Left lung (tissue), 10 donors: ENCODE measurements around the gene MYT1. TPM values are rescaled to one million over a fixed set of nuclear protein-coding genes. Genes with fewer than 3 reads are reported as not detected.

Source experiments
- ATAC-seq: fragments of 200-7000 bp; cut with Tn5 transposase; one replicate; pipeline ENCODE4 v1.9.1; 2020; ENCODE audit warnings: moderate library complexity
- DNase-seq, 4 donors: peaks; one replicate each; pipeline ENCODE4 v3.0.0-alpha.2; 2013 to 2020
- H3K27ac ChIP-seq, 2 donors: fragments of 200-600 bp; sonication (generic) in 1 of 2; one replicate each; pipeline versions ENCODE4 v1.5.0 to v1.8.0; 2020 to 2021
- H3K27me3 ChIP-seq, 2 donors: fragments of 200-600 bp; sonication (generic) in 1 of 2; one replicate each; pipeline versions ENCODE4 v1.5.0 to v1.8.0; 2020 to 2021
- H3K36me3 ChIP-seq, 2 donors: fragments of 200-600 bp; sonication (generic) in 1 of 2; one replicate each; pipeline versions ENCODE4 v1.5.0 to v1.8.0; 2020 to 2021
- H3K4me1 ChIP-seq, 2 donors: fragments of 200-600 bp; one replicate each; pipeline ENCODE4 v1.8.0; 2021
- H3K4me3 ChIP-seq, 2 donors: fragments of 200-600 bp; sonication (generic) in 1 of 2; one replicate each; pipeline versions ENCODE4 v1.5.0 to v1.8.0; 2020 to 2021; ENCODE audit warnings: mild to moderate bottlenecking in 1 of 2
- H3K9me3 ChIP-seq, 2 donors: fragments of 200-600 bp; sonication (generic) in 1 of 2; one replicate each; pipeline versions ENCODE4 v1.5.0 to v1.8.0; 2020 to 2021
- CTCF ChIP-seq, 2 donors: fragments of 200-600 bp; sonication (generic) in 1 of 2; IDR thresholded peaks; one replicate each; pipeline versions ENCODE4 v1.5.0 to v1.8.0; 2021; ENCODE audit warnings: antibody characterized with exemption in 2 of 2
- intact Hi-C, 2 donors: fragments of 100-400 bp; cut with DNase I; formaldehyde crosslinking; loops; one replicate each; pipeline versions ENCODE4 v1.11.2 to v1.14.2; 2022
- polyA plus RNA-seq, 6 donors: library from polyadenylated mRNA; unstranded; fragments of 120-200 nt; gene quantifications; one replicate each; pipeline ENCODE4 v1.2.1, GENCODE V29; 2013; ENCODE audit not compliant: insufficient read length in 6 of 6
- total RNA-seq, 2 donors: library from RNA; stranded (reverse); fragmentation: NEBNext Ultra II Directional; extraction: Animal tissue kit (Norgen Biotek cat#: 25700); gene quantifications; one replicate each; pipeline ENCODE4 v1.2.1, GENCODE V29; 2021
- donor health status: DM: no; HTN: yes; CAD: no.
- donor health status: DM: no; HTN: no; CAD: no.

The MYT1 gene
- total and polyA plus RNA-seq, 8 donors = 0.26 to 0.42 (median 0.32) TPM; not detected in 2

- ATAC-seq (no peak), DNase-seq (peak in 1 of 4 donors; percentile 41)
- Histone ChIP-seq H3K9me3 (no peaks in the 10 kb centered on the region), H3K4me1 (no peaks in the 10 kb centered on the region), H3K4me3 (no peak overlapping the region), H3K27me3 (peaks cover 42 to 89% of the 10 kb centered on the region in 2 donors), H3K36me3 (no peaks in the 10 kb centered on the region), H3K27ac (no peak overlapping the region)
- intact Hi-C loops = no loop called here
- no peak for TF ChIP-seq CTCF (IDR thresholded peaks at IDR 0.05)
Measured at GRCh38 chr20:64160526-64161355, 3.5 kb upstream of the MYT1 start.

GRCh38 chr20:64161356-64162238, 2.7 kb upstream of the MYT1 start:
- H3K27me3 ChIP-seq = peaks cover 42 to 89% of the 10 kb centered on the region in 2 donors
- H3K4me1 ChIP-seq = no peaks in the 10 kb centered on the region
- no peak overlapping the region for H3K27ac ChIP-seq
- DNase-seq = peak in 3 of 4 donors; percentile 46 to 73 (median 70)
- intact Hi-C loops = no loop called here
- no peaks in the 10 kb centered on the region for H3K9me3 ChIP-seq
- no peak overlapping the region for H3K4me3 ChIP-seq
- TF ChIP-seq CTCF (IDR thresholded peaks at IDR 0.05) = no peak
- H3K36me3 ChIP-seq = no peaks in the 10 kb centered on the region
- peak; percentile 87 for ATAC-seq

GRCh38 chr20:64162239-64162910, 1.9 kb upstream of the MYT1 start:
- no peaks in the 10 kb centered on the region for H3K9me3 ChIP-seq
- peaks cover 42 to 90% of the 10 kb centered on the region in 2 donors for H3K27me3 ChIP-seq
- no peak overlapping the region for H3K4me3 ChIP-seq
- DNase-seq (no peak), ATAC-seq (no peak)
- no peak overlapping the region for H3K27ac ChIP-seq
- TF ChIP-seq CTCF (IDR thresholded peaks at IDR 0.05) = no peak
- H3K36me3 ChIP-seq = no peaks in the 10 kb centered on the region
- no peaks in the 10 kb centered on the region for H3K4me1 ChIP-seq
- intact Hi-C loops = no loop called here

GRCh38 chr20:64163776-64164122, 503 bp upstream of the MYT1 start:
- H3K4me1 ChIP-seq = no peaks in the 10 kb centered on the region
- DNase-seq (no peak), ATAC-seq (no peak)
- H3K4me3 ChIP-seq = no peak overlapping the region
- no peaks in the 10 kb centered on the region for H3K36me3 ChIP-seq
- peaks cover 42 to 99% of the 10 kb centered on the region in 2 donors for H3K27me3 ChIP-seq
- H3K27ac ChIP-seq = no peak overlapping the region
- TF ChIP-seq CTCF (IDR thresholded peaks at IDR 0.05) = no peak
- H3K9me3 ChIP-seq = no peaks in the 10 kb centered on the region
- intact Hi-C loops = no loop called here
